Rectal smooth muscle tissue (tissue), 1 donor: Measurements from ENCODE around the gene CLRN3.

ENCODE experiments used
- H3K27ac ChIP-seq: one replicate; pipeline ENCODE4 v1.7.0; 2013; ENCODE audit warnings: low read depth, low read length, inconsistent platforms
- H3K27me3 ChIP-seq: one replicate; pipeline ENCODE4 v1.7.0; 2013; ENCODE audit warnings: low read length; ENCODE audit not compliant: control insufficient read depth, insufficient read depth
- H3K36me3 ChIP-seq: one replicate; pipeline ENCODE4 v1.7.0; 2013; ENCODE audit warnings: low read length; ENCODE audit not compliant: control insufficient read depth, insufficient read depth
- H3K4me1 ChIP-seq: one replicate; pipeline ENCODE4 v1.7.0; 2013; ENCODE audit warnings: low read length; ENCODE audit not compliant: control insufficient read depth, insufficient read depth
- H3K4me3 ChIP-seq: one replicate; pipeline ENCODE4 v1.7.0; 2013; ENCODE audit warnings: low read length
- H3K9ac ChIP-seq: one replicate; pipeline ENCODE4 v1.7.0; 2013; ENCODE audit warnings: low read length

Gene CLRN3

DNA sequence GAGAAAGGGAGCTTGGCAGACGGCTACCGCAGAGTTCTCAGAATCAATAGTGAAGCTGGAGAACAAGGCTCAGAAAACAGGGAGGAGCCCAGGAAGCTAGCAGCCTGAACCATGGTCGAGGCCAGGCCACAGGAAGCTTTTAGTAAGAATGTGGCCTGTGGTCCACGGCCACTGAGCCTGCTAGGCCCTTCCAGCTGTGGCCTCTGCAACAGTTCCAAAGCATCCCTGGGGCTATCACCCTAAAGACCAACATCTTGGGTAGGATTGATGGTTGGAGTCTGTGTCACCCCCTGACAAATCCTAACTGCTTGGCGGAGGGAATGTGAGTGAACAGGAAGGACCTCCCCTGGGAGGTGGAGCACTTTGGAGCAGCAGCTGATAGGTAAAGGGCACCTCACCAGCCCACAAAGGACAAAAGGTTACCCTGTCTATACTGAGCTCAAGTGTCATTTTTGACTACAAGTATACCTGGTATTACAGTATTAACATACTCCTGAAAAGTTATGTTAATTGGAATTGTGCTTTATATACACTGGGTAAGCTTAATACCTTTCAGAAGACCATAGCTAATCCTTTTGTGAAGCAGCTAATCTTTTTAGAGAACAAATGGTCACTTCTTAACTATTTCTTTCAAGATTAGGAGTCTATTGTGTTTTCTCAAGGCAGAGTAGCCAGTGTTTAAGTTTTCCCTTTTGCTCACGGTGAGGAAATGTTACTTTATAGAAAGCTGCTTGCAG is 32.9 kb upstream of the CLRN3 start:
- H3K36me3 ChIP-seq = no peaks in the 10 kb centered on the region
- no peaks in the 10 kb centered on the region for H3K27me3 ChIP-seq
- no peaks in the 10 kb centered on the region for H3K4me1 ChIP-seq
- no peak overlapping the region for H3K9ac ChIP-seq
- H3K4me3 ChIP-seq = no peak overlapping the region
- H3K27ac ChIP-seq = no peak overlapping the region

DNA sequence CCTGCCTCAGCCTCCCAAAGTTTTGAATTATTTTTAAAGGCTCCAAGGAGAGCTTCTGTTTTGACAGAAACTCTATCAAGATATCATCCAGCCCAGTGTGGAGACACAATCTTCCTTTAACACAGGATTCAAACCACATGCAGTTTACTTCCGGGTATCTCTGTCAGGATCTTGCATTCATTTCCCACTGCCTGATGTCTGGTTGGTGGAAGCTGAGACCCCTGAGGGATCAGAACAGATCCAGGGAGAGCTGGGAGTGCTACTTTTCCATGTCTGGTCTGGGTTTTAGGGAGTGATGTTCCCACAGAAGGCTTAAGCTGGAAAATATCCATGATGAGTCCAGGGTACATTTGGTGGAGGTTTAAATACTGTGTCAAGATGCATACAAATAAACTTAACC is 30.9 kb upstream of the CLRN3 start:
- H3K4me1 ChIP-seq = peaks cover 4% of the 10 kb centered on the region
- peak overlapping the region; percentile 33 for H3K27ac ChIP-seq

DNA sequence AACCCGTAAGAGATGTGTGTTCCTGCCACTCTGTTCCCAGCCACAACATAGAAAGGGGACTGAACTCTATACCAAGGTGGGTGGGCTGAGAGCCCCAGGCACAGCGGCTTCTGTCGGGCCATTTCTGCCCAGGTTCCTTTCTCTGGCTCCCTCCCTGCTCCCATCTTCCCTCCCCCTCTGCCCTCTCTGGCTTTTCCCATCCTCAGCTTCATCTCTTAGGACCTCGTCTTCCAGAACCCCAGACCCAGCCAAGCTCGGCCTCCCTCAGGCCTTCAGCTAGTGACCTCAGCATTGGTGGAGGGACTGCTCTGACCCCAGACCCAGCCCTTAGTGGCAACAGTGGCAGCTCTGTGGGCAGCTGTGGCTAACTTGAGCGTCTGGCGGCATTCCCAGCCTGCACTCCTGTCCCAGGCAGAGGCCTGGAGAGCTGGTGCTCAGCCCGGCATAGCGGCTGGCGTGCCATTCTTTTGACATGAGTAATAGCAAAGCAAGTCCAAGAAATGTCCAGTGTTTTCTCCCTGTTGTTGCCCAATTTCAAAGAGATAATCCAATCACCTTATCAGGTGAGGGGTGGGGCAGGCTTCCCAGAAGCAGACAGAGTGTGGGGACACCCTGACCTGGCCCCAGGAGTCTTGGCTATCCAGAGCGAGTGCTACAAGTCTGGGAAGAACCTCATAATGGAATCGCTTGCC is 30.1 kb upstream of the CLRN3 start:
- H3K4me1 ChIP-seq = peaks cover 4% of the 10 kb centered on the region
- H3K36me3 ChIP-seq = no peaks in the 10 kb centered on the region
- H3K4me3 ChIP-seq = no peak overlapping the region
- peak overlapping the region; percentile 22 for H3K27ac ChIP-seq
- H3K9ac ChIP-seq = no peak overlapping the region
- no peaks in the 10 kb centered on the region for H3K27me3 ChIP-seq

More for the DNA sequence above, 30.9 kb upstream of the CLRN3 start:
- Histone ChIP-seq H3K9ac (no peak overlapping the region), H3K36me3 (no peaks in the 10 kb centered on the region), H3K27me3 (no peaks in the 10 kb centered on the region), H3K4me3 (no peak overlapping the region)

DNA sequence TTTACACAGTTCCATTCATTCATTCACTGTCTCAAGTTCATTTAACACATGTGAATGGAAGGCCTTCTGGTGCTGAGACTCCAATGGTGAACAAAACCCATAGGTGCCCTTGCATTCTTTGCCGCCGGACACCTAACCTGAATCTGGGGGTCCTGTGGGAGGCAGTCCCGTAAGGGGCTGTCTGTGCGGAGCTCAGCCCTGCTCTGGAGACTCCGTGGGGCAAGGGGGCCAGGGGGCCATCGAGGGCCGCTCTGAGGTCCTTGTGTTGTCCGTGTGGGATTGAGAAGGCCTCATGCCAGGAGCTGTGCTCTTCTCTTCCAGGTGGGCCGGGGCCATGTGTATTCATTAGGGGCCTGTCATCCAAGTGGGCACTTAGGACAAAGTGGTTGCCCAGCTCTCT is 29.5 kb upstream of the CLRN3 start:
- no peaks in the 10 kb centered on the region for H3K27me3 ChIP-seq
- H3K27ac ChIP-seq = no peak overlapping the region
- H3K9ac ChIP-seq = no peak overlapping the region
- no peaks in the 10 kb centered on the region for H3K36me3 ChIP-seq
- peaks cover 4% of the 10 kb centered on the region for H3K4me1 ChIP-seq
- H3K4me3 ChIP-seq = no peak overlapping the region

DNA sequence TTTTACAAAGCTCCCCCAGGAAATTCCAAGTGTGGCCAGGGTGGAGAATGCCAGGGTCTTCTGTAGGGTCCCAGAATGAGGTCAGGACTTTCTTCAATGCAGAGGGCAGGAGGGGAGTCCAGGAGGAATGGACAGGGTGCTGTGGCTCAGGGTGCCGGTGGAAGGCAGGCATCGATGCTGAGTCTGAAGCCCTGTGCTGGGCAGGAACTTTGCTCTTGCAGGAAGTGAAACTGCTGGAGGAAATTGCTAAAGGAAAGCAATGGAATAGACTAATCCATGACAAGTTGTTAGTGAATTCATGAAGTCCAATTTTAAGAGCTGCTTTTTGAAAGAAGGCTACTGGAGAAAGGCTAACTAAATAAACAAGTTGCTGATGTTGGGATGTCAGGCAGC is 29.0 kb upstream of the CLRN3 start:
- no peak overlapping the region for H3K27ac ChIP-seq
- peaks cover 4% of the 10 kb centered on the region for H3K4me1 ChIP-seq
- H3K27me3 ChIP-seq = no peaks in the 10 kb centered on the region
- H3K4me3 ChIP-seq = no peak overlapping the region
- no peaks in the 10 kb centered on the region for H3K36me3 ChIP-seq
- no peak overlapping the region for H3K9ac ChIP-seq

DNA sequence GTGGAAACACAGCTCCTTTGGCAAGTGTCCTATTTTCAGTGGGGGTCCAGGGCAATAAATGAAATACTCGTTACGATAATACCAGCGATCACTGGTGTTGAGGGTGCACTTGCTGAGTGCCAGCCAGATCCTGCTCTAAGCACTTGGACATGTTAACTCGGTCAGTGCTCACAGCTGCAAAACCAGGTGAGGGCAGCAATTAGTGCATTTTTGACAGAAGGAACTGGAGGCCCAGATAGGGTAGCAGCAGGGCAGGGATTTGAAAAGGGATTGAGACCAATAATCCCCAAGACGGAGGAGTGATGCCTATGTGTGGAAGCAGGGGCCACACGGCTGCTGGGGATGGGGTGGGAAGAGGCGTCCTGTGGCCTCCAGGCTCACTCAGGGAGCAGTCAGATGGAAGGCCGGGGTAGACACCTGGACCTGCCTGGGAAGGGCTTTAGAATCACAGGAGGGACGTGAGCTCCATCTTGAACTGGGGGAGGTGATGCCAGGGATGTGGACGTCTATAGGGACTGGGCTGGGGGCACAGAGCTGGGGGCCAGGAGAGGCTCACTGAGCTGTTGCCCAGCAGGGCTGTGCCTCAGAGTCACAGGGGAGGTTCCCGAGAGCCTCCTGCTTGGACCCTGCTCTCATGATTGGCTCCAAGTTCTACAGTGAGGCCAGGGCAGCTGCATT is 28.5 kb upstream of the CLRN3 start:
- Histone ChIP-seq H3K36me3 (no peaks in the 10 kb centered on the region), H3K27ac (no peak overlapping the region), H3K9ac (no peak overlapping the region), H3K4me3 (no peak overlapping the region), H3K4me1 (peaks cover 4% of the 10 kb centered on the region), H3K27me3 (no peaks in the 10 kb centered on the region)

DNA sequence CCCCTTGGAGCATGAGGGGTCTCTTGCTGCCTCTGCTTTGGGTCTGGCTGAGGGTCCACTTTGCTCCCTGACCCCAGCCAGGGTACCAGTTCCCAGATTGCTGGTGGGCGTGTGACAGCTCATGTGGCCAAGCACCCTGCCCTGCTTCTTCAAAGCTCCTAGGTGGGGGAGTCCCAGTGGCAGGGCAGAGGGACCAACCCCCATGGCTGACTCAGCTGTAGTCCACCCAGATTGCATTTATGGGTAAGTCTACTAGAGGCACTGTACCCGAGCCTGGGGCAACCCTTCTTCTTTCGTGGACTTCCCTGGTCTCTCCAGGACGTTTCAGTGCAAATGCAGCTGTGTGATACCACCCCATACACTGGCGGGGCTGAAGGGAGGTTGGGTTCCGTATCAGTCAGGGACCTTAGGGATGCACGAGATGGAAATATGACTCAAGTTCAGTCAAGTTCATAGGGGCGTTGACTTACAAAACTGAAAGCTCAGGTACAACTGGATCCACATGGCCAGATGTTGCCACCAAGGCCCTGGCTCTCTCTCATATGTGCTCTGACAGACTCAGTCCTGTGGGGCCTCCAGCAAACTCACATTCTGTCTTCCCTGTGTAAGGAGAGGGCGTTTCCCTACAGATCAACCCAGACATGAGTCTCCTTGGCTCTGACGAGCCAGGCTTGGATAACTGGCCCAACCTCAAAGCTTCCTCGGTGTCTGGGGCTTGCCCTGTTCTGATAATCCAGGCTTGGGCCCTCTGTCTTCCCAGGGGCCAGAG is 27.7 kb upstream of the CLRN3 start:
- Histone ChIP-seq H3K27me3 (no peaks in the 10 kb centered on the region), H3K27ac (no peak overlapping the region), H3K9ac (no peak overlapping the region), H3K4me3 (no peak overlapping the region), H3K4me1 (peaks cover 4% of the 10 kb centered on the region), H3K36me3 (no peaks in the 10 kb centered on the region)

DNA sequence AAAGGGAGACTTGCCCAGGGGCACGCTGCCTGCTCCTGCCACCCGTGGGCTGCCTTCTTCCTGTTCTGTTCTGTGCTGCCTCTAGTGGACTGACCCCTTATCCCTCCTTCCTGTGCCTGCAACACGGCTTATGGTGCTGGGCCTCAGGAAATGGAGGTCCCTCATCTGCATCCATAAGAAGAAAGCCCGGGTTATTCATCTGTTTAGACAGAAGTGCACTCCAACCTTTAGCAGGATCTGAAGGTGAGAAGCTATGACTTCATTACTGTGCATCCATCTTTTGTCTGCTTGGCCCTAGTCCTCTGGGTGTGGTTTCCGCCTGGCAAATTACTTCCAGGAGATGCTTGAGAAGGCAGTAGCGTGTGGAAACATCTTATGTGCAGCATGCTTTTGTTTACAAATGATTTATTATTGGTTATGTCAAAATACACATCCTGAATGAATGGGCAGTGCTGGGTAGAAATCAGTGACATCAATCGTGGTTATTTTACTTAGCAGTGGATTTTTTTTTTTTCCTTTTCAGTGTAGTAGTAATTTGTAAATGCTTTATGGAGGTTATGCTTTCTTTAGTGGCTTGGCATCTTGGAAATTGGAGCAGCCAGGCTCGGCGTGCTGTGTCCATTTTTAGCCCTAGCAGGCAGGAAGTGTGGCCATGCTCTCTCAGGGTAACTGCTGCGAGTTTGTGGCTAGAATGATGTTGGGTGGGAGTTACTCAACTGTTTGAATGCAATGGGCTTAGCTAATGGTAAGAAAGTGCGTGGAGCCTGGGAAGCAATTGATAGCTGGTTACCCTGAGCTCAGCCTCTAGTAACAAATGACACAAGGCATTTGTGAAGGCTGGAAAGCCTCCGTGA is 26.9 kb upstream of the CLRN3 start:
- Histone ChIP-seq H3K27ac (no peak overlapping the region), H3K36me3 (no peaks in the 10 kb centered on the region), H3K4me3 (no peak overlapping the region), H3K27me3 (no peaks in the 10 kb centered on the region), H3K9ac (no peak overlapping the region), H3K4me1 (peaks cover 4% of the 10 kb centered on the region)

DNA sequence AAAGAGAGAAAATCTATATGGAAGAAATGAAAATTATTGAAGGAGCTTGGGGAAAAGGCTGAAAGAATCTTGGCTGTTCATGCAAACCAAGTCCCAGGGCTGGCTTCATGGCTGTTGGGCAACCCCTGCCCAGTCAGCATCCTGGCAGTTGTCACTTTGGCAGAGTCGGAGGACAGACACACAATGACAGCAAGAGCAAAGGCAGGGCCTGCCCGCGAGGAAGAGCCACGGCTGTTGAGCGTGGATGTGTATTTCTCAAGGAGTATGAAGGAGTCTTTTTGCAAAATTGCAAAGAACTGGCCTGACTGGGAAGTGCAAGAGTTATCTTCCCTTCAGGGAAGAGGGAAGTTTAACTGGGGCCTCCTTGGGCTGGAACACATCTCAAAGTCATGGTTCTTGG is 25.8 kb upstream of the CLRN3 start:
- no peaks in the 10 kb centered on the region for H3K36me3 ChIP-seq
- H3K9ac ChIP-seq = no peak overlapping the region
- no peak overlapping the region for H3K27ac ChIP-seq
- H3K27me3 ChIP-seq = no peaks in the 10 kb centered on the region
- H3K4me1 ChIP-seq = peaks cover 4% of the 10 kb centered on the region
- H3K4me3 ChIP-seq = no peak overlapping the region

DNA sequence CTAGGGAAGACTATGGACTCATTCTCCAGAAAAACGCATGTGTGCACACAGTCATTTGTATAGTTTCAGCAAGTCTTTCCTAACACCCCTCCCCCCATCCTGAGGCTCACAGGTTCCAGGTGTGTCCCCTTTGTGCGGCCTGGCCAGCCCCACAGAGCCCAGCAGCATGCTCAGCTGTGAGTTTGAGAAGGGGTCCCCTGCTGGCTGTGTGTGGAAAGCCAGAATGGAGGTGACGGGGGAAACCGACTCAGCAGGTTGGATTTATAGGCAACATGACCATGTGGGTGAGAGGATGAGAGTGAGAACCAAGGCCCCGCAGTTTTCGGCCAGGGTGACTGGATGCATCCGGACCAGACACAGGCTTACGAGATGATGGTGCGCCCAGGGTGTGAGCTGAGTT is 24.1 kb upstream of the CLRN3 start:
- Histone ChIP-seq H3K27me3 (no peaks in the 10 kb centered on the region), H3K4me1 (peaks cover 4% of the 10 kb centered on the region), H3K4me3 (no peak overlapping the region), H3K36me3 (no peaks in the 10 kb centered on the region), H3K27ac (no peak overlapping the region), H3K9ac (no peak overlapping the region)

DNA sequence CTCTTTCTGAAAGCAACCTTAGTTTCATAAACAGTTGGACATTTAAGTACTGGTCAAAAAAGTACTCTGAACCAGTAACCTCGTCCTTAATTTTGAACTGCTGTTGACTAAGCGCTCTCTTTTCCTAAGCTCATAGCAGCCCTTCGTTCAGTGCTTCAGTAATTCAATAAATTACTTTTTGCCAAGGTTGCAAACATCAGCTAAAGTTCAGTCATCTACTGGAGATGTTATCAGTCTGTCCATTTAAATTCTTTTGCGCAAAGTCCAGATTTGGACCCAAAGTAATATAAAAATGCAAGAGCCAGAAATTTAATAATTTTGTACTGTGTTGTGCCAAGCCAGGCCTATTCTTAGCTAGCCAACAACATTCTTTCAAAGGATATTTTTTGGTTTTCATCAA is 22.6 kb upstream of the CLRN3 start:
- Histone ChIP-seq H3K9ac (no peak overlapping the region), H3K27me3 (no peaks in the 10 kb centered on the region), H3K4me1 (peaks cover 3% of the 10 kb centered on the region), H3K4me3 (no peak overlapping the region), H3K27ac (no peak overlapping the region), H3K36me3 (no peaks in the 10 kb centered on the region)
